Stomach (tissue), 4 donors: ENCODE measurements around the gene PPP1R14C.

ENCODE experiments used
- POLR2A ChIP-seq, 4 donors: fragments of 450-650 bp; IDR thresholded peaks; one replicate each; pipeline ENCODE4 v1.6.1; 2016; ENCODE audit warnings: antibody characterized with exemption in 4 of 4, control low read depth in 2 of 4, mild to moderate bottlenecking in 1 of 4, moderate library complexity in 1 of 4
- POLR2AphosphoS5 ChIP-seq, 3 donors: sonication (generic); formaldehyde crosslinking; IDR thresholded peaks; one replicate each; pipeline ENCODE4 v1.6.1; 2016; ENCODE audit warnings: antibody characterized with exemption in 3 of 3
- TF ChIP-seq, protein P1 (sequence below), 7 experiments: fragments of 450-650 bp in 4 of 7; fragments of 200-600 bp in 3 of 7; sonication (generic) in 3 of 7; IDR thresholded peaks; one replicate each; pipeline ENCODE4 v1.5.1; 2016 to 2019; ENCODE audit warnings: antibody characterized with exemption in 7 of 7, control low read depth in 2 of 7, mild to moderate bottlenecking in 1 of 7

DNA sequence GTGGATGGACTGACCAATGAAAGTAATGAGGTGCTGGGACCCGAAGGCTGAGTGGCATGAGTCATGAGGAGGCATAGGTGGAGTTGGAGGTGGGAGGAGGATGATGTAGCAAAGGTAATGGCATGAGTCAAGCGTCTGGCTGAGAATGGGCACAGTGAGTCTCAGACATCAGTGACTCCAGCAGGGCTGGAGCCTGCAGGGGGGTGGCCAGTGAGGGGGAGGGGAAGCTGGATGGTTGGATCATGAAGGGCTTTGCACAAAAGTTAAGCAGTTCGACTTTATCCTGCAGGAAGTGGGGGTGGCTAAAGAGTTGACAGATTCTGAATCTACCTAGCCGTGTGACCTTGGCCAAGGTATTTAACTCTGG, 127.0 kb downstream of the PPP1R14C start:
- TF ChIP-seq POLR2A (IDR thresholded peaks at IDR 0.05), result no peak
- TF ChIP-seq, protein P1, sequence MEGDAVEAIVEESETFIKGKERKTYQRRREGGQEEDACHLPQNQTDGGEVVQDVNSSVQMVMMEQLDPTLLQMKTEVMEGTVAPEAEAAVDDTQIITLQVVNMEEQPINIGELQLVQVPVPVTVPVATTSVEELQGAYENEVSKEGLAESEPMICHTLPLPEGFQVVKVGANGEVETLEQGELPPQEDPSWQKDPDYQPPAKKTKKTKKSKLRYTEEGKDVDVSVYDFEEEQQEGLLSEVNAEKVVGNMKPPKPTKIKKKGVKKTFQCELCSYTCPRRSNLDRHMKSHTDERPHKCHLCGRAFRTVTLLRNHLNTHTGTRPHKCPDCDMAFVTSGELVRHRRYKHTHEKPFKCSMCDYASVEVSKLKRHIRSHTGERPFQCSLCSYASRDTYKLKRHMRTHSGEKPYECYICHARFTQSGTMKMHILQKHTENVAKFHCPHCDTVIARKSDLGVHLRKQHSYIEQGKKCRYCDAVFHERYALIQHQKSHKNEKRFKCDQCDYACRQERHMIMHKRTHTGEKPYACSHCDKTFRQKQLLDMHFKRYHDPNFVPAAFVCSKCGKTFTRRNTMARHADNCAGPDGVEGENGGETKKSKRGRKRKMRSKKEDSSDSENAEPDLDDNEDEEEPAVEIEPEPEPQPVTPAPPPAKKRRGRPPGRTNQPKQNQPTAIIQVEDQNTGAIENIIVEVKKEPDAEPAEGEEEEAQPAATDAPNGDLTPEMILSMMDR (IDR thresholded peaks at IDR 0.05), result no peak
- TF ChIP-seq POLR2AphosphoS5 (IDR thresholded peaks at IDR 0.05), result no peak
